Natural killer cell (primary cell): ENCODE data around the gene ASTN2. TPM values are rescaled to one million over a fixed set of nuclear protein-coding genes. Genes with fewer than 3 reads are reported as not detected.

Experiments used
- ATAC-seq, 3 donors: fragments of 150-1000 bp in 2 of 3; fragments of 200-7000 bp in 1 of 3; cut with Tn5 transposase; 1 replicate in 1 of 3; 2 replicates in 2 of 3; pipeline ENCODE4 v1.10.0; 2021; ENCODE audit warnings: mild to moderate bottlenecking in 2 of 3, moderate library complexity in 2 of 3
- DNase-seq, 2 donors: peaks; one replicate each; pipeline versions ENCODE4 v3.0.0 to v3.0.0-alpha.2; 2013 to 2021; ENCODE audit warnings: mixed read lengths in 1 of 2
- H3K27ac ChIP-seq: one replicate; pipeline ENCODE4 v1.5.1; 2013; ENCODE audit warnings: mild to moderate bottlenecking, low read length
- H3K27me3 ChIP-seq: one replicate; pipeline ENCODE4 v1.6.1; 2013; ENCODE audit warnings: low read length; ENCODE audit not compliant: control insufficient read depth, insufficient read depth
- H3K36me3 ChIP-seq: one replicate; pipeline ENCODE4 v1.6.1; 2013; ENCODE audit warnings: low read length; ENCODE audit not compliant: control insufficient read depth, insufficient read depth
- H3K4me1 ChIP-seq: one replicate; pipeline ENCODE4 v1.6.1; 2013; ENCODE audit warnings: low read length; ENCODE audit not compliant: control insufficient read depth, insufficient read depth
- H3K4me3 ChIP-seq: one replicate; pipeline ENCODE4 v1.5.1; 2013; ENCODE audit warnings: low read length
- H3K9me3 ChIP-seq: one replicate; pipeline ENCODE4 v1.6.1; 2013; ENCODE audit warnings: low read length; ENCODE audit not compliant: control insufficient read depth, insufficient read depth
- H3K27ac Mint-ChIP-seq, 2 donors: one replicate each; pipeline ENCODE4 v1.8.0; 2022; ENCODE audit warnings: mild to moderate bottlenecking in 2 of 2, mixed read lengths in 2 of 2, moderate library complexity in 1 of 2
- H3K27me3 Mint-ChIP-seq, 2 donors: one replicate each; pipeline ENCODE4 v1.8.0; 2022; ENCODE audit warnings: low read depth in 2 of 2, mixed read lengths in 2 of 2
- H3K36me3 Mint-ChIP-seq: one replicate; pipeline ENCODE4 v1.8.0; 2022; ENCODE audit warnings: mixed read lengths
- H3K4me1 Mint-ChIP-seq, 2 donors: one replicate each; pipeline ENCODE4 v1.8.0; 2022; ENCODE audit warnings: mixed read lengths in 2 of 2
- H3K4me3 Mint-ChIP-seq: one replicate; pipeline ENCODE4 v1.8.0; 2022; ENCODE audit warnings: mild to moderate bottlenecking, moderate library complexity, mixed read lengths
- H3K9me3 Mint-ChIP-seq, 2 donors: one replicate each; pipeline ENCODE4 v1.8.0; 2022; ENCODE audit warnings: mixed read lengths in 2 of 2
- WGBS: methylation state at CpG from one replicate; pipeline ENCODE4 v1.1.7; 2013; ENCODE audit warnings: missing lambda C conversion rate; ENCODE audit not compliant: insufficient coverage; 5-methylcytosine and 5-hydroxymethylcytosine counted together
- intact Hi-C: fragments of 100-400 bp; cut with micrococcal nuclease; formaldehyde crosslinking; loops from one replicate; pipeline ENCODE4 v1.14.2; 2022
- total RNA-seq, 4 donors: library from RNA; stranded (reverse); fragments of 120-200 nt in 1 of 4; gene quantifications; one replicate each; pipeline versions ENCODE4 v1.2.3 to v1.2.4, GENCODE V29; 2013 to 2022
- TF ChIP-seq, protein P1 (sequence below): fragments of 200-600 bp; IDR thresholded peaks from one replicate; pipeline ENCODE4 v1.8.0; 2022; ENCODE audit warnings: antibody characterized with exemption

ASTN2 gene
- total RNA-seq, 3 donors from 2014 or later (not counting 1 experiment from before 2014, with no cell fraction given), result 3.0 to 3.5 (median 3.2) TPM

GRCh38 chr9:116387934-116388698, 1026.7 kb downstream of the ASTN2 start:
- no peaks in the 10 kb centered on the region for H3K4me1 Mint-ChIP-seq

DNA sequence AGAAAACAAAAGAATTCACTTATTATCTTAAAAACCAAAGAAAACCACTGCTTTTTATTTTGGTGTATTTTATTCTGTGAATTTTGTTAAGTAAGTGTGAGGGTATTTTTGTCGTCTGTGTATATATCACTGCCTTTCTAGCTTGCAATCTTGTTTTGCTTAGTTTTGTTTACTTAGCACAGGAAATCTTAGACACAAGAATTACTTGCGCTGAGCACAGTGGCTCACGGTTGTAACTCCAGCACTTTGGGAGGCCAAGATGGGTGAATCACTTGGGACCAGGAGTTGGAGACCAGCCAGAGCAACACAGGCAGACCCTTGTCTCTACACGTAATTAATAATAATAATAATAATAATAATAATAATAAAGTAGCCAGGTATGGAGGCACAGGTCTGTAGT, 1030.9 kb downstream of the ASTN2 start:
- Mint-ChIP-seq H3K4me1 (no peaks in the 10 kb centered on the region), H3K27ac (no peak overlapping the region), H3K4me3 (no peak overlapping the region), H3K27me3 (no peaks in the 10 kb centered on the region), H3K36me3 (no peaks in the 10 kb centered on the region), H3K9me3 (peaks cover 0 to 4% of the 10 kb centered on the region in 2 donors)
- Histone ChIP-seq H3K27me3 (no peaks in the 10 kb centered on the region), H3K36me3 (no peaks in the 10 kb centered on the region), H3K9me3 (no peaks in the 10 kb centered on the region), H3K27ac (no peak overlapping the region), H3K4me1 (no peaks in the 10 kb centered on the region), H3K4me3 (no peak overlapping the region)
- DNase-seq (no peak), ATAC-seq (no peak)
- 88% methylated on average over 3 of the region's 4 CpGs for WGBS
- intact Hi-C loops, result no loop called here
- TF ChIP-seq, protein P1, sequence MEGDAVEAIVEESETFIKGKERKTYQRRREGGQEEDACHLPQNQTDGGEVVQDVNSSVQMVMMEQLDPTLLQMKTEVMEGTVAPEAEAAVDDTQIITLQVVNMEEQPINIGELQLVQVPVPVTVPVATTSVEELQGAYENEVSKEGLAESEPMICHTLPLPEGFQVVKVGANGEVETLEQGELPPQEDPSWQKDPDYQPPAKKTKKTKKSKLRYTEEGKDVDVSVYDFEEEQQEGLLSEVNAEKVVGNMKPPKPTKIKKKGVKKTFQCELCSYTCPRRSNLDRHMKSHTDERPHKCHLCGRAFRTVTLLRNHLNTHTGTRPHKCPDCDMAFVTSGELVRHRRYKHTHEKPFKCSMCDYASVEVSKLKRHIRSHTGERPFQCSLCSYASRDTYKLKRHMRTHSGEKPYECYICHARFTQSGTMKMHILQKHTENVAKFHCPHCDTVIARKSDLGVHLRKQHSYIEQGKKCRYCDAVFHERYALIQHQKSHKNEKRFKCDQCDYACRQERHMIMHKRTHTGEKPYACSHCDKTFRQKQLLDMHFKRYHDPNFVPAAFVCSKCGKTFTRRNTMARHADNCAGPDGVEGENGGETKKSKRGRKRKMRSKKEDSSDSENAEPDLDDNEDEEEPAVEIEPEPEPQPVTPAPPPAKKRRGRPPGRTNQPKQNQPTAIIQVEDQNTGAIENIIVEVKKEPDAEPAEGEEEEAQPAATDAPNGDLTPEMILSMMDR, result no peak

More at GRCh38 chr9:116387934-116388698, 1026.7 kb downstream of the ASTN2 start:
- Mint-ChIP-seq H3K36me3 (no peaks in the 10 kb centered on the region), H3K27me3 (no peaks in the 10 kb centered on the region), H3K9me3 (peaks cover 0 to 7% of the 10 kb centered on the region in 2 donors), H3K27ac (no peak overlapping the region), H3K4me3 (no peak overlapping the region)
- intact Hi-C loops, result no loop called here
- H3K36me3 ChIP-seq, result no peaks in the 10 kb centered on the region
- H3K4me3 ChIP-seq, result no peak overlapping the region
- TF ChIP-seq, protein P1, result no peak
- DNase-seq (no peak), ATAC-seq (no peak)
- no peaks in the 10 kb centered on the region for H3K4me1 ChIP-seq
- H3K9me3 ChIP-seq, result no peaks in the 10 kb centered on the region
- WGBS, result 46% methylated on average over 5 of the region's 6 CpGs
- no peaks in the 10 kb centered on the region for H3K27me3 ChIP-seq
- no peak overlapping the region for H3K27ac ChIP-seq

GRCh38 chr9:116383133-116383532, 1031.7 kb downstream of the ASTN2 start:
- H3K27me3 Mint-ChIP-seq, result no peaks in the 10 kb centered on the region
- no peak overlapping the region for H3K4me3 Mint-ChIP-seq
- H3K9me3 Mint-ChIP-seq, result peaks cover 0 to 4% of the 10 kb centered on the region in 2 donors
- no peak overlapping the region for H3K27ac Mint-ChIP-seq
- H3K36me3 Mint-ChIP-seq, result no peaks in the 10 kb centered on the region
- WGBS, result 100% methylated on average over 3 of the region's 5 CpGs
- Histone ChIP-seq H3K36me3 (no peaks in the 10 kb centered on the region), H3K27me3 (no peaks in the 10 kb centered on the region), H3K4me1 (no peaks in the 10 kb centered on the region), H3K4me3 (no peak overlapping the region), H3K27ac (no peak overlapping the region), H3K9me3 (no peaks in the 10 kb centered on the region)
- no peaks in the 10 kb centered on the region for H3K4me1 Mint-ChIP-seq
- ATAC-seq, result no peak
- no peak for DNase-seq
- TF ChIP-seq, protein P1, result no peak
- intact Hi-C loops, result no loop called here

DNA sequence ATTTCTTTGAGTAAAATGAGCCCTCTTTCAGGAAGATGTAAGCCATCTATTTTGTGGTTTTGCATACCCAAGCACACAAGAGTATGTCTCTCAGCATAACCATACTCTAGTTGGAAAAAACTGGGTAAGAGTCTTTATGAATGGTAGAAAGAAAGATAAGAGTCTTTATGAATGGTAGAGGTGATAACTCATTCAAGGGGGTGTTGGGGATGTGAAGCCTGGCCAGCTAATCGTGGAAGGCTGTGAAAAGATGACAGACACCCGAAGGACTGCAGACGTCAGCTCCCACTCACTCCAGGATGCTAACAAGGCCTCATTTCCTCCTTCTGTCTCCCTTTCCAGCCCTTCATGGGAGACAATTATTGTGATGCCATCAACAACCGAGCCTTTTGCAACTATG, 1032.8 kb downstream of the ASTN2 start:
- H3K4me1 Mint-ChIP-seq, result no peaks in the 10 kb centered on the region
- intact Hi-C loops, result no loop called here
- Histone ChIP-seq H3K27me3 (no peaks in the 10 kb centered on the region), H3K27ac (no peak overlapping the region), H3K36me3 (no peaks in the 10 kb centered on the region), H3K9me3 (no peaks in the 10 kb centered on the region), H3K4me1 (no peaks in the 10 kb centered on the region), H3K4me3 (no peak overlapping the region)
- TF ChIP-seq, protein P1, result no peak
- H3K27me3 Mint-ChIP-seq, result no peaks in the 10 kb centered on the region
- WGBS, result 80% methylated on average over 4 of the region's 4 CpGs
- H3K9me3 Mint-ChIP-seq, result peaks cover 0 to 4% of the 10 kb centered on the region in 2 donors
- no peak for DNase-seq
- H3K4me3 Mint-ChIP-seq, result no peak overlapping the region
- H3K27ac Mint-ChIP-seq, result no peak overlapping the region
- H3K36me3 Mint-ChIP-seq, result no peaks in the 10 kb centered on the region
- ATAC-seq, result no peak
